Measurements from ENCODE around the gene WASF1.

The WASF1 gene

GRCh38 chr6:110179406-110180227 lies at the start of gene WASF1:
TSS of gene WASF1 (minus strand) at chr6:110179670. CDS start at chr6:110127601, 52,069 bp downstream.
- peak; percentile 95 for DNase-seq (ENCODE audit: low spot score)

- no peak for DNase-seq (ENCODE audit: low spot score)
These were observed 46.8 kb upstream of the WASF1 start for GRCh38 chr6:110226261-110226660.

GRCh38 chr6:110221738-110222137 lies 42.3 kb upstream of the WASF1 start:
- no peak for DNase-seq (ENCODE audit: low spot score)

- no peak for DNase-seq (ENCODE audit: low spot score)
These were observed 37.8 kb upstream of the WASF1 start for GRCh38 chr6:110217266-110217665.

- no peak for DNase-seq (ENCODE audit: low spot score)
These were observed 36.7 kb upstream of the WASF1 start for GRCh38 chr6:110216140-110216539.

DNA sequence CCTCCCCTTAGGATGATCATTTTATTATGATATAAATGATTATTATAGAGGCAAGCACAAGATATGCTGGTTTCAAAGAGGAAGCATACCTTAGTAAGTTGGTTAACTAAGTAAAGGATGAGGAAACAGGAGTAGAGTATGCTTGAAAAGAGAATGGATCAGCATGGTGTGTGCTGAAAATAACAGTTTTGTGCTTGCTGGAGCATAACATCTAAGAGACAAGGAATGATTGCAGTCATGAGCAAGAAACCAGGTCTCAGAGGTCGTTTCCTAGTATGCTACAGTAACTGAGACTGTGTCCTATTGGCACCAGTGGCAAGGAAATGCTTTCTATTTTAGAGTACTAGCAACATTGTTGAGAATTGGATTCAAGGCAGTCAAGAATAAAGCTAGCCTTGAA lies 34.9 kb upstream of the WASF1 start:
- DNase-seq (ENCODE audit: low spot score) = no peak

DNA sequence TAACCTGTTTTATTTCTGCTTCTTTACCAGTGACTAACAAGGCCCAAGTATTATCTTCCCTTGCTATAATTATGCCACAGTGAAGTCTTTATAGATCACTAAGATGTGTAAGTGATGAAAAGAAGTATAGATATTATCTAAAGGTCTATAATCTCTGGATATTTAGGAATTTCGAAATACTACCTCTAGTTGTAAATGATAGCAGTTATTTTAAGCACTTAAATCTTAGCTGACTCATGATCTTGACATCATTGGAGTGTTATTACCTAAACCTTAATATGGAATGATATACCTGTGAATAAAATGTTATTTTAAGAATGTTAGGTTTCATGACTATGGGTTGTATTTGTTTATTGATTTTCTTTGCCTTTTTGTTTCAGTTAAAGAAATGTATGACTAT lies 32.3 kb upstream of the WASF1 start:
- DNase-seq (ENCODE audit: low spot score) = no peak

DNA sequence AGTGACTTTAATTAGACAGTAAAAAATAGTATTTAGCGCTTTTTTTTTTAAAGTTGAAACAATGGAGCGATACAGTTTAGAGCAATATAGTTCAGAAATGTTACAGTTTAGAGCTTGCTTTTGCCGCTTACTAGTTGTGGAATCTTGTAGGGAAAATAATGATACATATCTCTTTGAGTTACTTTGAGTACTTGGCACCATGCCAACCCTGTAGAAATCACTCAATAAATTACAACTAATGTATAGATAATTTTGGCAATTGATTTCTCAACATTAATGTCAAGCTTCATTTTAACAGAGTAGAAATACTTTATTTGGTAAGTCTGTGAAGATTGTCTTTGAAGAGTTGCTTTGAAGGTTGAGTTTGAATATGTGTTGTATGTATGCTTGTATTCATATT lies 28.2 kb upstream of the WASF1 start:
- no peak for DNase-seq (ENCODE audit: low spot score)

GRCh38 chr6:110201151-110201884 lies 21.8 kb upstream of the WASF1 start:
- DNase-seq (ENCODE audit: low spot score) = peak; percentile 68

GRCh38 chr6:110198561-110198960 lies 19.1 kb upstream of the WASF1 start:
- no peak for DNase-seq (ENCODE audit: low spot score)

GRCh38 chr6:110196874-110197273 lies 17.4 kb upstream of the WASF1 start:
- DNase-seq (ENCODE audit: low spot score) = no peak

DNA sequence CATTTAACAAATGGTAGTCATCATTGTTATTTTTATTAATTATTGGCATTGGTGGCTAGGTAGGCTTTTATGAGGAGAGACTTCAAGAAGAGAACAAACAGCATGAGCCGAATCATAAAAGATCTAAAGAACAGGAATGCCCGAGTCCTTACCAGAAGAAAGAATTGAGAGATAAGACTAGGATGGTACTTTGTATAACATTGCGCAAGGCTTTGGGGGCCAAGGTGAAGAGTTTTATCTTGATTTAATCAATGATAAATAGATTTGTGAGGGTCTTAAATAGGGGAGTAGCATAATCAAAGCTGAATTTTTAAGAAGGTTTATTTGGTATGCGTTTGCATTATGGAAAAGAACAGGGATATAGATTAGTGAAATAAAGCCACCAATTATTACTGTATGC lies 16.2 kb upstream of the WASF1 start:
- no peak for DNase-seq (ENCODE audit: low spot score)

- no peak for DNase-seq (ENCODE audit: low spot score)
These were observed 12.0 kb upstream of the WASF1 start for GRCh38 chr6:110191477-110191876.

DNA sequence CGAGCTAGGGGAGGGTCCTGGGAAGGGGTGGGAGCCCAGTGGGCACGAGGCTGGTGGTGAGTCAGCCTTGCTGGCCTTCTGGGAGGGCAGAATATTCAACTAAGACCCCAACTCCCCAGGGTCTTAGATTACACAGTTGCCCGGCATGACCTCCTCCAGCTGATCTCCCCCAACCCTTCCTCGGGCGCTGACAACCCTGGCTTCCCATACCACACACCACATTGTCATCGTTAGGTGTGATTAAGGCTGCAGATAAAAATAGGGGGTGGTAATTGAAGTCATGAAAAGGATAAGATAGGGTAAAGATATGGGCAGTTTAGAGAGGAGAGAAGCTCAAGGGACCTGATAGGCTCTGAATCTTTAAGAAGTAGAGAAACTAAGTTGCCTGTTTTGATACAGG lies 11.3 kb upstream of the WASF1 start:
- no peak for DNase-seq (ENCODE audit: low spot score)

- no peak for DNase-seq (ENCODE audit: low spot score)
These were observed 9.3 kb upstream of the WASF1 start for GRCh38 chr6:110188791-110189190.

GRCh38 chr6:110185879-110186278 lies 6.4 kb upstream of the WASF1 start:
- DNase-seq (ENCODE audit: low spot score) = no peak

GRCh38 chr6:110183292-110183885 lies 3.9 kb upstream of the WASF1 start:
- DNase-seq (ENCODE audit: low spot score) = no peak

DNA sequence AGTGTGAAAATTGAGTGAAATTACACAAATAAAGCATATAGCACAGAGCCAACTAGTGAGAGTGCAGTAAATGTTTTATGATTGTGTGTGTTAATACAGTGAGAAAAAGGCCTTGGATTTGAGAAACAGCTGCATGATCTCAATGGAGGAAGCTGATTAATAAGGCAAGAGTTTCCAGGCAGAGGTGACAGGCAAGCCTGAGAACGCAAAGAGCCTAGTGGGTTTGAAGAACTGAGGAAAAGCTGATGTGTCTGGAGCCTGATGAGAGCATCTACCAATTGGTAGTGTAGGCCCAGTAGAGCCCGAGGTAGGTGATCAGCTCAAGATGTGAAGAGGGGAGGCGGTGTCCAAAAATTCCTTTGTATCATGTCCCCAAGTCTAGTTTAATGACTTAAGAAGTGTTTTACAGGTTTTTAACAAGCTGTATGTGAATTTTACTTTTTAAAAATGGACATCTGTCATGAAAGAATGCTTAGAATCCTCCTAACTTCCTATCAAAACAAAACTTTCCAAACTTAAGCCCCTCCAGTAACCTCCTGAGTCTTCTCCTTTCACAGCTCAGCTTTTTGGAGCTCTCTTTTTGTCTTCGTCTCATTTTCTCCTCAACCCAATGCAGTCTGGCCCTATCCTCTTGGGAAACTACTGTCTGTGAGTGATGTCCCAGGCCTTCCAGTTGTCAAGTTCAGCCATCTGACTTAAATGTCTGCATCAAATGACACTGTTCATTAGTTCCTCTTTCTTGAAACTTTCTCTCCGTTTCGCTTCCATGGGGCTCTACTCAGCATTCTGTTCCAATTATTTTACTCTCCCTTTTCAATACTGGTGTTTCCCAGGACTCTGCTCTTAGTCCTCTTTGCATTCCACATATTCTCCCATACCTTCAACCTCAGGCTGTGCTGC lies 1.9 kb upstream of the WASF1 start:
- DNase-seq (ENCODE audit: low spot score) = peak; percentile 17

- DNase-seq (ENCODE audit: low spot score) = no peak
These were observed 948 bp upstream of the WASF1 start, which contains the start of gene CDC40 for GRCh38 chr6:110180228-110181008. TSS of gene CDC40 (plus strand) at chr6:110180427. CDS start at chr6:110180445, 18 bp downstream.

DNA sequence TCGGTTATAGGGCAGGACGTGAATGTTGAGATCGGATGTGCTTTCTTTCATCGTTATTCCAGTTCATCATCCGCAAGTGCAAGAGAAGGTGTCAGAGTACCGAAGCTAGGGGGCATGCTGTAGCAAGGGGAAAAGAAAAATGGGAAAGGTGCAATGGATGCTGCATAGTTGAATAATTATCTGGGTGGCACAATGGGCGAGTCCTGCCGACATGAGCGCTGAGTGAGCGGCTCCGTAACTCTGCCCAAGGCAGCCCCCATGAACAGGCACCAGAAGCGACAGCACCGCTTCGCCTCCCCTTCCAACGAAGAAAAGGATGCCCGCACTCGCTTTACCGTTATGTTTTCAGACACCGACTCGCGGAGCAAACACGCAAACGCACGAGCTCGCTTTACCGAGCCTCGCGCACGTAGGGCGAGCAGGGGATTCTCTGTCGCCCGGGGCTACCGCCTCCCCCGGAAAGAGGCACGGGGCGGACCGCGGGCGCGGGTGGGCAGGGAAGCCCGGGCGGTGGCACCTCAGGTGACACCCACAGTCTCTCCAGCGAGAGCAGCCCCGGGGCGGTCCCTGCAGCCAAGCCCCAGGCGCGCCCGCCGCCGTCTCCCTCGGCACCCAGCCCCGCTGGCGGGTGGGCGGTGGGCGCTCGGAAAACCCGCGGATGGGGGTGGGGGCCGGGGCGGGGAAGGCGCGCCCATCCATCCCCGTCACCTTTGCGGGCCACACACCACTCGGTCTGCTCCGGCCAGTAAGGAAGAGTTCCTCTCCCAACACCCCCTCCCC lies 654 bp downstream of the WASF1 start:
- DNase-seq (ENCODE audit: low spot score) = peak; percentile 75
